ENCODE data around the gene ARHGEF25.
"Not testable (repeated sequence)": the region's sequence is repeated elsewhere in the genome, so short reads cannot be mapped to it uniquely, and the experiment has no call there.

ARHGEF25 gene

DNA sequence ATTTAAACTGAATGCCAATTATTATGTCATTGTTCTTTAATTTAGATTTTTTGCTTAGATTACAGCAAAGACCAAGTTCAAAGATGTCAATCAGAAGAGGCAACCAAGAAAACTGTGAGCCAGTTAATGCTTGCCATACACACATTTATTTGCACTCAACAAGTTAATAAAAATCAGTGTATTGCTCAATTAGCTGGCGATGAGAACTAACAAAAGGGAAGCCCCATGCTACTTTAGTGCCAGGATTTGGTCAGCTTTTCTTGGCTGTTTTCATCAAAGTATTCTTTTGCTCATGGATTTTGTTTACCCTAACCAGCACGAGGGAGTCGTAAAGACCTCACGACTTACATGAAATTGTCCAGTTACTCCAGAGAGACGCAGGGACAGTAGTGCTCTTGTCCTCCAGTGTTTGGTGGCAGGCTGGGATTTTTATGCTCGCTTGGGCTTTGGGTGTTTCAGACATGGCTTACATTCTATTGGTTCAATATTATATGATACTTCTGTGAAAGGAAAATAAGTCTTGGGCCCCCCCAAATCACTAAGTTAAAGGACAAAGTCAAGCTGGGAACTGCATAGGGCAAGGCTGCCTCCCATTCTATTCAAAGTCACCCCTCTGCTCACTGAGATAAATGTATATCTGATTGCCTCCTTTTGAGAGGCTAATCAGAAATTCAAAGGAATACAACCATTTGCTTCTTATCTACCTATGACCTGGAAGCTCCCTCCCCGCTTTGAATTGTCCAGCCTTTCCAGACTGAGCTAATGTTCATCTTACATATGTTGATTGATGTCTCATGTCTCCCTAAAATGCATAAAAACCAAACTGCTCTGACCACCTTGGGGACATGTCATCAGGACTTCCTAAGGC is 29.2 kb downstream of the ARHGEF25 start:
- H3K27ac ChIP-seq (ENCODE audit: low read depth, low read length): no peak overlapping the region
- no peaks in the 10 kb centered on the region for H3K27me3 ChIP-seq (ENCODE audit: insufficient read depth, low read length, poor library complexity)
- H3K9ac ChIP-seq (ENCODE audit: low read length): no peak overlapping the region
- H3K18ac ChIP-seq (ENCODE audit: low read length): no peak overlapping the region
- no peak overlapping the region for H2BK120ac ChIP-seq (ENCODE audit: low read depth, low read length)
- no peak overlapping the region for H3K23ac ChIP-seq (ENCODE audit: low read length)
- DNase-seq: no peak
- no peak overlapping the region for H4K8ac ChIP-seq (ENCODE audit: low read depth, low read length)
- no peak overlapping the region for H3K4me2 ChIP-seq (ENCODE audit: low read length)
- H3K79me1 ChIP-seq (ENCODE audit: low read length): no peaks in the 10 kb centered on the region
- no peaks in the 10 kb centered on the region for H3K4me1 ChIP-seq (ENCODE audit: control insufficient read depth, low read depth, low read length)
- no peak overlapping the region for H3K4me3 ChIP-seq (ENCODE audit: low read length)
- H3K56ac ChIP-seq (ENCODE audit: low read length): no peak overlapping the region
- no peak overlapping the region for H4K5ac ChIP-seq (ENCODE audit: low read length)
- H2BK15ac ChIP-seq (replicated peaks; ENCODE audit: low read depth): no peak overlapping the region
- H2AK5ac ChIP-seq (ENCODE audit: low read length): no peak overlapping the region
- no peaks in the 10 kb centered on the region for H3K36me3 ChIP-seq (ENCODE audit: control insufficient read depth, insufficient read depth, low read length)
- no peak overlapping the region for H2BK5ac ChIP-seq (ENCODE audit: low read length)
- H3K79me2 ChIP-seq (ENCODE audit: control insufficient read depth, insufficient read depth, low read length): no peaks in the 10 kb centered on the region
- H3K4ac ChIP-seq (ENCODE audit: low read depth, low read length): no peak overlapping the region
- no CpG with 5 or more reads among the region's 7 CpGs for WGBS (ENCODE audit: extremely low coverage, insufficient coverage, low lambda C conversion rate)

DNA sequence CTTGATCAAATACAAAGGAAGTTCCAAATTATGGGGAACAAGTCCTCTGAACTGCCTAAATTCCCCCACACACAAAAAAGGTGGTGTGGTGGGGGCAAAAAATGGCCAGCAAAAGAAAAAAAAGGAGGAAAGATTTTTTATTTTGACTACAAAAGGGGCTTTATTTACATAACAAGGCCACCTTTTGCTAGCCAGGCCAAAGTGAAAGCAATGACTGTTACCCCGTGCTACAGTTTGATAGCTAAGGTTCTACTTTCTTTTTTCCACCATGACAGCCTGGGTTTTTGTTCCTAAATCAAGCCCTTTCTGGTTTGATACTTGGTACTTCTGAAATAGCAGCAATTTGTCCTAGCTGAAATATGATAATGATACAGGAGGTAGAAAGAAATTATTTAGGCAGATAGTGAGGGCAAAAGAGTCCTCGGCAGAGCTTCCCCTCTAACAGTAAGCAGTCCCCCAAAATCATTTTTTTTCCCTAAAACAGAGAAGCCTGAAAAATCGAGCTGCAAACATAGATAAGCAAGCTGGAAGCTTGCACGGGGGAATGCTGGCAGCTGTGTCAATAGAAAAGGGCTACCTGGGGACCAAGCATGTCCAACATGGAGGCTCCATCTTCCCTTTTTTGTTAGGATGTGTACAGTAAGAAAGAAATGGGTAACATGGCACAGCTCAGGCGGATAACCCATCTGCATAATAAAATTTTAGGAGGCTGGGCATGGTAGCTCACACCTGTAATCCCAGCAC is 30.6 kb downstream of the ARHGEF25 start:
- Histone ChIP-seq H3K27me3 (ENCODE audit: insufficient read depth, low read length, poor library complexity) (no peaks in the 10 kb centered on the region), H3K4ac (ENCODE audit: low read depth, low read length) (no peak overlapping the region), H3K4me2 (ENCODE audit: low read length) (no peak overlapping the region), H3K23ac (ENCODE audit: low read length) (no peak overlapping the region), H2BK5ac (ENCODE audit: low read length) (no peak overlapping the region), H4K8ac (ENCODE audit: low read depth, low read length) (no peak overlapping the region), H3K27ac (ENCODE audit: low read depth, low read length) (no peak overlapping the region), H4K5ac (ENCODE audit: low read length) (no peak overlapping the region), H3K79me1 (ENCODE audit: low read length) (no peaks in the 10 kb centered on the region), H3K4me1 (ENCODE audit: control insufficient read depth, low read depth, low read length) (no peaks in the 10 kb centered on the region), H3K9ac (ENCODE audit: low read length) (no peak overlapping the region), H2AK5ac (ENCODE audit: low read length) (no peak overlapping the region), H3K18ac (ENCODE audit: low read length) (no peak overlapping the region), H3K79me2 (ENCODE audit: control insufficient read depth, insufficient read depth, low read length) (no peaks in the 10 kb centered on the region), H2BK15ac (replicated peaks; ENCODE audit: low read depth) (no peak overlapping the region), H2BK120ac (ENCODE audit: low read depth, low read length) (no peak overlapping the region), H3K56ac (ENCODE audit: low read length) (no peak overlapping the region), H3K36me3 (ENCODE audit: control insufficient read depth, insufficient read depth, low read length) (no peaks in the 10 kb centered on the region), H3K4me3 (ENCODE audit: low read length) (no peak overlapping the region)
- WGBS (ENCODE audit: extremely low coverage, insufficient coverage, low lambda C conversion rate): no CpG with 5 or more reads among the region's 5 CpGs
- DNase-seq: no peak

DNA sequence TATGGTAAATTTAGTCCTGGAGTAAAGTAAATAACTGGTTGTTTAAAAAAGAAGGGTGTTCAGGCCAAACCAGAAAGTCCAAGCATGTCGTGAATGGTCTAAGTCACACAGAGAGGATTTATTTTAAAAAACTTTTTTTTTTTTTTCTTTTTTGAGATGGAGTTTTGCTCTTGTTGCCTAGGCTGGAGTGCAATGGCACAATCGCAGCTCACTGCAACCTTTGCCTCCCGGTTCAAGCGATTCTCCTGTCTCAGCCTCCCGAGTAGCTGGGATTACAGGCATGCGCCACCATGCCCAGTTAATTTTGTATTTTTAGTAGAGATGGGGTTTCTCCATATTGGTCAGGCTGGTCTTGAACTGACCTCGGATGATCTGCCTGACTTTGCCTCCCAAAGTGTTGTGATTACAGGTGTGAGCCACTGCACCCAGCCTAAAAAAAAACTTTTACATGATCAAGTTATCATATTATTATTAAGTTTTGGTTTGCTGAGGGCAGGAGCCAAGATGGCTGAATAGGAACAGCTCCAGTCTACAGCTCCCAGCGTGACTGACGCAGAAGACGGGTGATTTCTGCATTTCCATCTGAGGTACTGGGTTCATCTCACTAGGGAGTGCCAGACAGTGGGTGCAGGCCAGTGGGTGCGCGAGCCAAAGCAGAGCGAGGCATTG is 34.9 kb downstream of the ARHGEF25 start:
- H3K27me3 ChIP-seq (ENCODE audit: insufficient read depth, low read length, poor library complexity); H2AK5ac ChIP-seq (ENCODE audit: low read length); H3K4ac ChIP-seq (ENCODE audit: low read depth, low read length); H3K4me1 ChIP-seq (ENCODE audit: control insufficient read depth, low read depth, low read length); H3K9ac ChIP-seq (ENCODE audit: low read length); H3K36me3 ChIP-seq (ENCODE audit: control insufficient read depth, insufficient read depth, low read length); H2BK120ac ChIP-seq (ENCODE audit: low read depth, low read length); H3K79me1 ChIP-seq (ENCODE audit: low read length); H3K56ac ChIP-seq (ENCODE audit: low read length); H3K23ac ChIP-seq (ENCODE audit: low read length); H4K8ac ChIP-seq (ENCODE audit: low read depth, low read length); H3K4me3 ChIP-seq (ENCODE audit: low read length); H3K4me2 ChIP-seq (ENCODE audit: low read length); H2BK5ac ChIP-seq (ENCODE audit: low read length); H3K79me2 ChIP-seq (ENCODE audit: control insufficient read depth, insufficient read depth, low read length); H2BK15ac ChIP-seq (replicated peaks; ENCODE audit: low read depth); H3K18ac ChIP-seq (ENCODE audit: low read length); H4K5ac ChIP-seq (ENCODE audit: low read length); H3K27ac ChIP-seq (ENCODE audit: low read depth, low read length): not testable (repeated sequence)
- no CpG with 5 or more reads among the region's 13 CpGs for WGBS (ENCODE audit: extremely low coverage, insufficient coverage, low lambda C conversion rate)
- peak; percentile 81 for DNase-seq

DNA sequence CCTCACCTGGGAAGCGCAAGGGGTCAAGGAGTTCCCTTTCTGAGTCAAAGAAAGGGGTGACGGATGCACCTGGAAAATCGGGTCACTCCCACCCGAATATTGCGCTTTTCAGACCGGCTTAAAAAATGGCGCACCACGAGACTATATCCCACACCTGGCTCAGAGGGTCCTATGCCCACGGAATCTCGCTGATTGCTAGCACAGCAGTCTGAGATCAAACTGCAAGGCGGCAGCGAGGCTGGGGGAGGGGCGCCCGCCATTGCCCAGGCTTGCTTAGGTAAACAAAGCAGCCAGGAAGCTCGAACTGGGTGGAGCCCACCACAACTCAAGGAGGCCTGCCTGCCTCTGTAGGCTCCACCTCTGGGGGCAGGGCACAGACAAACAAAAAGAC is 35.4 kb downstream of the ARHGEF25 start:
- WGBS (ENCODE audit: extremely low coverage, insufficient coverage, low lambda C conversion rate): no CpG with 5 or more reads among the region's 15 CpGs

DNA sequence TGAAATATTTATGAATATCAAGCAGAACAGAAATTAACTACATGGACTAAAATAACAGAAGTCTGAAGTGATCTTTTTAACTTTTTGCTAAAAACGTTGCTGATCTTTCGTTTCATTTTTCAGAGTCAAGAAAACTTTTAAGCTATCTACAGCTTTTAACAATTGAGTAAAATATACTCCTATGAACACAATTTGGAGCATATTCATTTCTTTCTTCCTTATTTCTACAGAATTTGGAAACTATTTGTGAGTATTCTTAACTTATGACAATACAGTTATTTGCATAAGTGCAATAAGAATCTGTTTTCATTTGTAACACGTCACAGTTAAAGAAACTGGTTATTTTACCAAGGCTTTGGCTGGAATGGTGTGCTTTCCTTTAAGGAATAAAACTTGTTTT is 42.8 kb downstream of the ARHGEF25 start:
- no peak overlapping the region for H3K4ac ChIP-seq (ENCODE audit: low read depth, low read length)
- no peaks in the 10 kb centered on the region for H3K79me1 ChIP-seq (ENCODE audit: low read length)
- H4K8ac ChIP-seq (ENCODE audit: low read depth, low read length): no peak overlapping the region
- no peak overlapping the region for H3K4me3 ChIP-seq (ENCODE audit: low read length)
- H3K56ac ChIP-seq (ENCODE audit: low read length): no peak overlapping the region
- H3K9ac ChIP-seq (ENCODE audit: low read length): no peak overlapping the region
- no peak overlapping the region for H2AK5ac ChIP-seq (ENCODE audit: low read length)
- H3K36me3 ChIP-seq (ENCODE audit: control insufficient read depth, insufficient read depth, low read length): no peaks in the 10 kb centered on the region
- no peak overlapping the region for H3K23ac ChIP-seq (ENCODE audit: low read length)
- H3K18ac ChIP-seq (ENCODE audit: low read length): no peak overlapping the region
- no peak for DNase-seq
- H2BK5ac ChIP-seq (ENCODE audit: low read length): no peak overlapping the region
- no peak overlapping the region for H4K5ac ChIP-seq (ENCODE audit: low read length)
- no peaks in the 10 kb centered on the region for H3K79me2 ChIP-seq (ENCODE audit: control insufficient read depth, insufficient read depth, low read length)
- no CpG with 5 or more reads among the region's 3 CpGs for WGBS (ENCODE audit: extremely low coverage, insufficient coverage, low lambda C conversion rate)
- no peak overlapping the region for H2BK120ac ChIP-seq (ENCODE audit: low read depth, low read length)
- no peaks in the 10 kb centered on the region for H3K4me1 ChIP-seq (ENCODE audit: control insufficient read depth, low read depth, low read length)
- H3K27me3 ChIP-seq (ENCODE audit: insufficient read depth, low read length, poor library complexity): no peaks in the 10 kb centered on the region
- H3K4me2 ChIP-seq (ENCODE audit: low read length): no peak overlapping the region
- H2BK15ac ChIP-seq (replicated peaks; ENCODE audit: low read depth): no peak overlapping the region
- no peak overlapping the region for H3K27ac ChIP-seq (ENCODE audit: low read depth, low read length)

More for the DNA sequence above, 35.4 kb downstream of the ARHGEF25 start:
- not testable (repeated sequence) for H3K4me3 ChIP-seq (ENCODE audit: low read length); H2AK5ac ChIP-seq (ENCODE audit: low read length); H3K56ac ChIP-seq (ENCODE audit: low read length); H4K8ac ChIP-seq (ENCODE audit: low read depth, low read length); H3K18ac ChIP-seq (ENCODE audit: low read length); H2BK5ac ChIP-seq (ENCODE audit: low read length); H3K79me1 ChIP-seq (ENCODE audit: low read length); DNase-seq; H3K27ac ChIP-seq (ENCODE audit: low read depth, low read length); H3K27me3 ChIP-seq (ENCODE audit: insufficient read depth, low read length, poor library complexity); H3K4me2 ChIP-seq (ENCODE audit: low read length); H2BK15ac ChIP-seq (replicated peaks; ENCODE audit: low read depth); H3K36me3 ChIP-seq (ENCODE audit: control insufficient read depth, insufficient read depth, low read length); H3K79me2 ChIP-seq (ENCODE audit: control insufficient read depth, insufficient read depth, low read length); H3K4me1 ChIP-seq (ENCODE audit: control insufficient read depth, low read depth, low read length); H3K9ac ChIP-seq (ENCODE audit: low read length); H3K4ac ChIP-seq (ENCODE audit: low read depth, low read length); H2BK120ac ChIP-seq (ENCODE audit: low read depth, low read length); H3K23ac ChIP-seq (ENCODE audit: low read length); H4K5ac ChIP-seq (ENCODE audit: low read length)

Measured in mesendoderm (in vitro differentiated cells).